NCI-H2196 treated with DMSO at 0.1 percent for 48 hours (cell line): ENCODE results near the gene LRRC25.
A peak's percentile ranks its signal among the peaks of the same experiment; 100 is the strongest.
"Not testable (repeated sequence)": the region's sequence is repeated elsewhere in the genome, so short reads cannot be mapped to it uniquely, and the experiment has no call there.

Experiments used
- DNase-seq: peaks from one replicate; lab custom pipeline; 2025; ENCODE audit not compliant: unreplicated experiment; lab: John Stamatoyannopoulos, UW

Gene LRRC25

GRCh38 chr19:18380843-18381242 lies 16.6 kb downstream of the LRRC25 start:
- no peak for DNase-seq

DNA sequence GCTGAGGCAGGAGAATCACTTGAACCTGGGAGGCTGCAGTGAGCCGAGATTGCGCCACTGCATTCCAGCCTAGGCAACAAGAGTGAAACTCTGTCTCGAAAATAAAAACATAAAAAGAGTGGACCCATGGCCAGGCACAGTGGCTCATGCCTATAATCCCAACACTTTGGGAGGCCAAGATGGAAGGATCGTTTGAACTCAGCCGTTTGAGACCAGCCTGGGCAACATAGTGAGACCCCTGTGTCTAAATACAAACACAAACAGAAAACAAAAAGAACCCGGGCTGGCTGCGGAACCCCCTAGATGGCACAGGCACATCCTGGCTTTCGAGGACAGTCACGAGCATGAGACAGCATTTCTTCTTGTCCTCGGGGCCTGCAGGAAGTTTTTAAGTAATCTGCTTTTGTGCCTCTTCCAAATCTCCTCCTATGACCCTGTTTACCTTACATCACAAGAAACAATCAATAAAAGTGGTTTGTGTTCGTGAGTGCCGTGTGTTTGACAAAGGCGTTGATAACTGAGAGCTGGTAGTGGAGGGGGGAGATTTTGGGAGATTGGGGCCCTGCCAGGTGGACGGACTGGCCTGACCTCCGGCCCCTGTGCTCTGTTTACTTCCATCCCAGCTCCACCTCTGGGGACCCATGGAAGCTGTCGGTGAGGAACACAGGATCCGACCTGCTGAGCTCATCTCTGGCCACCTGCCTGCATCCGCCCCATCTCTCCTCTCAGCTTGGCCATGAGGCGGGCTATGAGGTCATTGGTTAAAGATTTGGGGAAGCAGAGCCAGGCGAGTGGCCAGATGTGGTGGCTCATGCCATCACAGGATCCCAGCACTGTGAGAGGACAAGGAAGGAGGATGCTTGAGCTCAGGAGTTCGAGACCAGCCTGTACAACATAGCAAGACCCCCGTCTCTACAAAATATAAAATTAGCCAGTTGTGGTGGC lies 17.3 kb downstream of the LRRC25 start:
- DNase-seq: peak; percentile 95

GRCh38 chr19:18377026-18377425 lies 20.4 kb downstream of the LRRC25 start:
- DNase-seq: peak; percentile 50

DNA sequence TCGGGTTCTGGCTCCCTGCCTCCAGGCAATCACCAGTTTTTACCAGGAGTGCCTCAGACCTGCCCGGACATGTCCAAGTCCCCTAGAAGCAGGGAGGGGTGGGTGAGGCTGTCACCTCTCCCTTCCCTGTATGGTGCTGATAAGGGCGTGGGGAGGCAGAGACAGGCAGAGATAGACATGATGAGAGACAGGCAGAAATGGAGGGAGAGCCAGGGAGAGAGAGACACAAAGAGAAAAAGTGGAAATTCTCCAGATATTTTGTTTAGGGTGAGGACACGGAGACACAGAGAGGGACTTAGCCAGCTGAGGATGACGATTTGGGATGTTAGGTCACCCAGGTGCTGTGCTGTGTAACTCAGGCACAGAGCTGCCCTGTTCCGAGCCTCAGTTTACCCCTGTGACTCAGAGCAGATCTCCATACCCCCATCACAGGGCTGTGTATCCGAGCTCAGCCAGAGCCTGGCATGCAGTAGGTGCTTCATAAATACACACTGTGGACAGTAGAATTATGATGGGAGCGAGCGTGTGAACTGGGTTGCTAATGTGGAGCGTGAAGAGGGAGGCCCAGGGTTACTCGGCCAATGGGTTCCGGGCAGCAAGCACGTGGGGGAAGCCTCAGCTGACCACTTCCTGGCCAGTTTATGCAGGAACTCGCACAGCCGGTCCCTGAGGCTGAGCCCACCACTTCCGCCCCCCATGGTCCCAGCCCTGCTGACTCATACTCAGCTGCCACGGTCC lies 23.4 kb downstream of the LRRC25 start:
- peak; percentile 78 for DNase-seq

GRCh38 chr19:18373407-18373891 lies 24.0 kb downstream of the LRRC25 start:
- no peak for DNase-seq

DNA sequence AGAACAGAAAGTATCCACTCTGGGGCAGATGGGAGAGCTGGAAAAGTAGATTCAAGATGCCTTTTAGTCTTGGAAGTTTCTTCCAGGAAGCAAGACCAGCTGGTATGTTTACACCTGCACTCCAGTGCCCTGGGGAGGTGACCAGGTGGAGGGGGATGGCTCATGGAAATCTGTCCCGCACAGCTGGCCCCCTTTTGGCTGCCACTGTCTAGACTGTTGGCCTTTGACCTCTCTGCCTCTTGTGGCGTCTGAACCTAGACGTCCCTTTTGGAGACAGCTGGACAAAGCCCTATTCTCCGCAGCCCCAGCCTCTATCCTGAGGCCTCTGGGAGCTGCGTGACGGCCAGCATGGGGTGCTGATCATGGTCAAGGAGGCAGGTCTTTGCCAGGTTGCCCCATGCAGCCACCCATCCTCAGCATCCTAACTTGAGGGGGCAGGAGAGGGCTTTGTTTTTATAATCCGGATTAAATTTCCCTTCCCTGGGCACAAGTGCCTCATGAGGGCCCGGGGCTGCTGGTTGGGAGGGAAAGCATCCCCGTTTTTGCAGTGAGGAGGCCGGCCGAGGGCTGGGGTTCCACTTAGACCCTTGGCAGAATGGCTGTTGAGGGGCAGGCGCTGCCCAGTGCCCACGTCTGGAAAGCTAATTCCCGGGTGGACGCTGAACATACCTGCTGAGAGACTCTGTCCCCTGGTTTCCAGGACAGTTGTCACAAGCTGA lies 28.8 kb downstream of the LRRC25 start:
- DNase-seq: no peak

- no peak for DNase-seq
Measured at GRCh38 chr19:18366021-18366435, 31.4 kb downstream of the LRRC25 start.

GRCh38 chr19:18364826-18365528 lies 32.4 kb downstream of the LRRC25 start:
- peak; percentile 94 for DNase-seq

DNA sequence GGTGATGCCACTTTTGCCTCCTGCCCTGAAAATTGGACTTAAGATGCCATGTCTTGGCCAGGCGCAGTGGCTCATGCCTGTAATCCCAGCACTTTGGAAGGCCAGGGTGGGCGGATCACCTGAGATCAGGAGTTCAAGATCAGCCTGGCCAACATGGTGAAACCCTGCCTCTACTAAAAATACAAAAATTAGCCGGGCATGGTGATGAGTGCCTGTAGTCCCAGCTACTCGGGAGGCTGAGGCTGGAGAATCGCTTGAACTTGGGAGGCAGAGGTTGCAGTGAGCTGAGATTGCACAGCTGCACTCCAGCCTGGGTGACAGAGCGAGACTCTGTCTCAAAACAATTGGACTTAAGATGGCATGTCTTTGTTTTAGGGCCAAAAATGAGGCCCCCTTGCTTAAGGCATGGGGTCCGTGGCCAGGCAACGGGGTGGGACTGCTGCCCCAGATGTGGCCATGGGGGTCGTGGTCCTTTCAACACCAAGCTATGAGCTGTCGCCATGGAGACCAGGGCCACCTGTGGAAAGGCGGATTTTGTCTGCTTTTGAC lies 33.1 kb downstream of the LRRC25 start:
- not testable (repeated sequence) for DNase-seq

- DNase-seq: no peak
Measured at GRCh38 chr19:18363787-18364186, 33.6 kb downstream of the LRRC25 start.

DNA sequence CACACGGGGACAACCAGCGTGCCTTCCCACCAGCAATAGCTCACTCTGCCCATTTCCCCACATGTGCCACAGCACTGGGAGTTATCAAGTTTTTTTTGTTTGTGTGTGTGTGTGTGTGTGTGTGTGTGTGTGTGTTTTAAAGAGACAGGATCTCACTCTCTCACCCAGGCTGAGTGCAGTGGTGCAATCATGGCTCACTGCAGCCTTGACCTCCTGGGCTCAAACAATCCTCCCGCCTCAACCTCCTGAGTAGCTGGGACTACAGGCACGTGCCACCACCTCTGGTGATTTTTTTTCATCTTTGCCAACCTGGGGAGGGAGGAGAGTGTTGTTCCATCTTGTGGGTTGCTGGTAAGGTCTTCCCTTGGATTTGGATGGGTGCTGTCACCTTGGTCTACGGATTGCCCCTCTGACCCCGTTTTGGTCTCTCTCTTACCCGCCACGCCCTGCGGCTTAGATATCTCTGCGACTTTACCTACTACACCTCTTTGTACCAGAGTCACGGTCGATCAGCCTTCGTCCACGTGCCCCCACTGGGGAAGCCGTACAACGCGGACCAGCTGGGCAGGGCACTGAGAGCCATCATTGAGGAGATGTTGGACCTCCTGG lies 34.4 kb downstream of the LRRC25 start:
- no peak for DNase-seq

DNA sequence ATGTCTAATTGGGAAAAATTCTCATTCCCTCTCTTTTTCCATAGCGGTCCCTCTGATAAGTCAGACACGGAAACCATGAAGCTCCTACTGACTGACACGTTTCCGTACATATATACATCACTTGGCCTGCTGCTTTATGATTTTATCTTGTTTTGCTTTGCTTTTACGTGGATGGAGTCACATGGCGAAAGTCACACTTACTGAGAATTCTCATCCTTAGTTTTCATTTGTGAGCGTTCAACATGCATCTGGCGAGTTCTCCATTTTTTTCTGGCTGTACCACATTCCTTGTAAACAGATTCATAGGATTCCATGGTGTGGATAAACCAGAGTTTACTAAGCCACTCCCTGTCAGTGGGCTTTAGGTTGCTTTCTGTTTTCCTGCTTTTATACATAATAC lies 35.8 kb downstream of the LRRC25 start:
- no peak for DNase-seq

DNA sequence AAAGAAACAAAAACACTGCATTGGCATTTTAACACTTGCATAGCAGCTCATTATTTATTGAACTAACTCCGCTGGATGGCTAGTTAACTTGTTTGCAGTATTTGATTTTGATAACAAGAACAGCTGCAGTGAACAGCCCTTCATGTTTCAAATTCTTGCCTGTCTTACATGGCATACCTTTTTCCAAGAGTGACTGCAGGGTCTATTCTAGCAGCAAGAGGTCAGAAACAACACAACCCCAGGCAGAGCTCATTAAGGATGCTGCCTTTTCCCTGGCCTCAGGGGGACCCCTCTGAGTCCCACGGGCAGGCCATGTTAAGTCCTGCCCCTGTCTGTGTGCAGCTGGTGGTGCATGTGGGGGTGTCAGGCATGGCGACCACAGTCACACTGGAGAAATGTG lies 40.4 kb downstream of the LRRC25 start:
- no peak for DNase-seq

DNA sequence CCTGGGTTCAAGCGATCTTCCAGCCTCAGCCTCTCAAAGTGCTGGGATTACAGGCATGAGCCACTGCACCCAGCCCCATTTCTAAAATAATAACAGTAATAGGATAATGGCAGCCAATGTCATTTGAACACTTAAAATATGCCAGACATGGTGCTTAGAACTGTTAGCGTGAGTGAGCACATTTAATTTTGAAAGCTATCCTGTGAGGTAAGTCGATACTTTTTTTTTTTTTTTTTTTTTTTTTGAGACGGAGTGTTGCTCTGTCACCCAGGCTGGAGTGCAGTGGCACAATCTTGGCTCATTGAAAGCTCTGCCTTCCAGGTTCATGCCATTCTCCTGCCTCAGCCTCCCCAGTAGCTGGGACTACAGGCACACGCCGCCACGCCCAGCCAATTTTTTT lies 42.7 kb downstream of the LRRC25 start:
- DNase-seq: not testable (repeated sequence)

DNA sequence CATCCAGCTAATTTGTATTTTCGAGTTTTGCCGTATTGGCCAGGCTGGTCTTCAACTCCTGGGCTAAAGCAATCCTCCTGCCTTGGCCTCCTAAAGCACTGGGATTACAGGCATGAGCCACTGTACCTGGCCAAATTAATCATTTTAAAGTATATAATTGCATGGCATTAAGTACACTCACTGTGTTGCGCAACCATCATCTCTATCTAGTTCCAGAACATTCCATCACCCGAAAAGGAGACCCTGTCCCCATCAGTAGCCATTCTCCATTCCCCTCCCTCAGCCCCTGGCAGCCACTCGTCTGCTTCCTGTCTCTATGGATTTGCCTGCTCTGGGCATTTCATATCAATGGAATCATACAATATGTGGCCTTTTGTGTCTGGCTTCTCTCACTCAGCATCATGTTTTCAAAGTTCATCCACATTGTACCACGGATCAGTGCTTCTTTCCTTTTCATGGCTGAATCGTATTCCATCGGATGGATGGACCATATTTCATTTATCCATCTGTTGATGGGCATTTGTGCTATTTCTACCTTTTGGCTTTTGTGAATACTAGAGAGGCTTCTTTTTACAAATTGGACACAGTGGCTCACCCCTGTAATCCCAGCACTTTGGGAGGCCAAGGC lies 43.9 kb downstream of the LRRC25 start:
- DNase-seq: no peak

DNA sequence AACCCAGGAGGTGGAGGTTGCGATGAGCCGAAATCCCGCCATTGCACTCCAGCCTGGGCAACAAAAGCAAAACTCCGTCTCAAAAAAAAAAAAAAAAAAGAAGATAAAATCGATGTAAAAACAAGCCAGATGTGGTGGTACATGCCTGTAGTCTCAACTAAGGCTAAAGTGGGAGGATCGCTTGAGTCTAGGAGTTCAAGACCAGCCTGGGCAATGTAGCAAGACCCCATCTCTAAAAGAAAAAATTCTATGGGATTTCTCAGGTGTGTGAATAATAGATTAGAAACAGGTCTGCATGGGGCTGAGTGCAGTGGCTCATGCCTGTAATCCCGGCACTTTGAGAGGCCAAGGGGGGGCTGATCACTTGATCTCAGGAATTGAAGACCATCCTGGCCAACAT lies 45.9 kb downstream of the LRRC25 start:
- DNase-seq: no peak

DNA sequence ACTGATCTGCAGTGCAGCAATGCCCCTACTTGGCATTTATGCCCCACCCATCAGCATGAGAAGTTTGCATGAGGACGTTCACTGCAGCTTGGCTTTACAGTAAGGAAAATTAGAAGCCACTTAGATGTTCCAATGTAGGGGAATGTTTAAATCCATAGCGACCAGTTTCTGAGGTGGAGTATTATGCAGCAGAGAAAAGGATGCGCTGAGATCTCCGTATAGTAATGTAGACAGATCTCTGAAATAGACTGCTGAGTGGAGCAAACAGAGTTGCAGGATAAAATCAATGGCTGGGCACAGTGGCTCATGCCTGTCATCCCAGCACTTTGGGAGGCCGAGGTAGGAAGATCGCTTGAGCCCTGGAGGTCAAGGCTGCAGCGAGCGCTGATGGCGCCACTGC lies 46.9 kb downstream of the LRRC25 start:
- no peak for DNase-seq

GRCh38 chr19:18349524-18350128 lies 47.8 kb downstream of the LRRC25 start:
- peak; percentile 17 for DNase-seq

GRCh38 chr19:18348818-18349339 lies 48.5 kb downstream of the LRRC25 start:
- not testable (repeated sequence) for DNase-seq
